Stimulated activated naive CD8-positive, alpha-beta T cell treated with anti-CD3 and anti-CD28 coated beads, Interleukin-15, Interleukin-2, amounts not matched to agents 100 ng/mL and 50 ng/mL, for 24 hours (primary cell): ENCODE data around the gene TIMMDC1.
"Not testable (repeated sequence)": the region's sequence is repeated elsewhere in the genome, so short reads cannot be mapped to it uniquely, and the experiment has no call there.

Experiments
- H3K27ac Mint-ChIP-seq: one replicate; pipeline ENCODE4 v1.8.0; 2021; ENCODE audit warnings: mild to moderate bottlenecking, mixed read lengths
- H3K27me3 Mint-ChIP-seq: one replicate; pipeline ENCODE4 v1.8.0; 2021; ENCODE audit warnings: mixed read lengths
- H3K36me3 Mint-ChIP-seq: one replicate; pipeline ENCODE4 v1.8.0; 2021; ENCODE audit warnings: low read depth, mixed read lengths
- H3K4me1 Mint-ChIP-seq: one replicate; pipeline ENCODE4 v1.8.0; 2021; ENCODE audit warnings: low read depth, mixed read lengths
- H3K4me3 Mint-ChIP-seq: one replicate; pipeline ENCODE4 v1.8.0; 2021; ENCODE audit warnings: mild to moderate bottlenecking, mixed read lengths
- H3K9me3 Mint-ChIP-seq: one replicate; pipeline ENCODE4 v1.8.0; 2021; ENCODE audit warnings: mixed read lengths

Gene TIMMDC1

DNA sequence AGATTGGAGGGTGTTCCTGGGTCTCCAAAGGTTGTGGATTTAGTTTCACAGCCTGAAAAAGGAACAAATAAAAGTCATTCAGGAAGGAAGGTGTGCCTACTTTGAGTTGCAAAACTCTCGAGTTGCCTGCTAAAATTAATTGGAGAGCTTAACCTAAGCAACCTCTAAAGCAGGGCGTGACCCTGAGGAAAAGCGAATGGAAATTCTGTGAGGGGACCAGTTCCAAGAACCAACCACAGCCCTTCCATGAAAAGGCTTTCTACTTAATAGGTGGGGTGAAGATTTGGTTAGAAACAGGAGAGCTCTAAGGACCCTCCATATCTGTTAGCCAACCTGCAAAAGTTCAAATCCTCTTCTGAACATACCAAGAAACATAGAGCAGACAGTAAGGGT, 59.5 kb downstream of the TIMMDC1 start:
- H3K4me1 Mint-ChIP-seq, result peaks cover 59% of the 10 kb centered on the region
- peaks cover 3% of the 10 kb centered on the region for H3K27me3 Mint-ChIP-seq
- H3K4me3 Mint-ChIP-seq, result peak overlapping the region; percentile 58
- peaks cover 8% of the 10 kb centered on the region for H3K36me3 Mint-ChIP-seq
- no peaks in the 10 kb centered on the region for H3K9me3 Mint-ChIP-seq
- peak overlapping the region; percentile 67 for H3K27ac Mint-ChIP-seq

DNA sequence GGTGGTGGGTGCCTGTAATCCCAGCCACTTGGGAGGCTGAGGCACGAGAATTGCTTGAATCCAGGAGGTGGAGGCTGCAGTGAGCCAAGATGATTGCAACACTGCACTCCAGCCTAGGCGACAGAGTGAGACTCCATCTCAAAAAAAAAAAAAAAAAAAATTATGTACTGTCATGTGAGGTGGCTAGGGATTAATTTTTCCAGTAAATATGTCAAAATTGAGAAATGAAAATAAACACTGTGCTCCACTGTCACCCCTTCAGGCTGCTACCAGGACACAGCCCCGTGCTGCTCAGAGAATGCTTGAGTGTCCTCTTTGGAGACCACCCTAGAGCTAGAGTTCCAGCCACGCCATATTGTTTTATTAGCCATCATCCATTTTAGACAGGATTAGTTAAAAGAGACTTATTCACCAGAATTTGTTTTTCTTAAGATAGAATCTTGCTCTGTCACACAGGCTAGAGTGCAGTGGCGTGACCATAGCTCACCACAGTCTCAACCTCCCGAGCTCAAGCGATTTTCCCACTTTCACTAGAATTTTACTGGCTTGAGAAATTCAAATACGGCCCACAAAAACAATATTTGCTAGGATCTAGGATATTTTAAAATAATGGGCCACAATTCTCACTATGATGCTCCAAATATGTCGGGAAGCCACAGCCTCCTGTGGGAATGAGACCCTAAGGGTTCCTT, 60.4 kb downstream of the TIMMDC1 start:
- peaks cover 62% of the 10 kb centered on the region for H3K4me1 Mint-ChIP-seq
- peak overlapping the region; percentile 58 for H3K4me3 Mint-ChIP-seq
- H3K27me3 Mint-ChIP-seq, result peaks cover 3% of the 10 kb centered on the region
- no peaks in the 10 kb centered on the region for H3K9me3 Mint-ChIP-seq
- H3K36me3 Mint-ChIP-seq, result peaks cover 8% of the 10 kb centered on the region
- peak overlapping the region; percentile 67 for H3K27ac Mint-ChIP-seq

DNA sequence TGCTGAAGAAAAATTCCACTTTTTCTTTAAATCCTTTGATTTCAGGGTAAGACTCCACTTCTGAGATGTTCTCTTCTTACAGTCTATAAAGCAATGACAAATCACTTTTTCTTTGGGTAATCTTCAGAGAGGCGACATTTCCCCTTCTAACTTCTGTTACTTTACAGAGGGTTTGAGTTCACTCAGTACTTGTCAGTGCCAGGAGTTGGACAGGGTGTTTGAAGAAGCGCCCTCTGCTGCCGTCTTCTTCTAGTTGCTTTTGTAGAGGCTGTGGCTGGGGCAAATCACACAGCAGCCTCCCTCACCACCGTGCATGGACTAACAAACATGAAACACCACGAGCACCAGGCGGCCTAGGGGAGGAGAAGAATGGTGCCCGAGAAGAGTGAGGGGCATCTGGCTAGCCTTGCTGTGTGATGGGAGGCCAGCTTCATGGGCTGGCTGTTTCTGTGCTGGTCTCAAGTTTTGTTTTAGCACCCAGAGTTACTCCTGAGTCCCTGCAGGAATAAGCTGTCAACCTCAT, 61.2 kb downstream of the TIMMDC1 start, which contains the start of gene CD80:
TSS of gene CD80 (minus strand) at position 174 of the 523 bp plus-strand sequence. CDS start 1,886 bp downstream, outside the sequence.
- Mint-ChIP-seq H3K36me3 (peaks cover 8% of the 10 kb centered on the region), H3K9me3 (no peaks in the 10 kb centered on the region), H3K4me1 (peaks cover 64% of the 10 kb centered on the region), H3K27ac (peak within 1 kb of the TSS; percentile 67), H3K27me3 (peaks cover 3% of the 10 kb centered on the region), H3K4me3 (peak within 1 kb of the TSS; percentile 58)

DNA sequence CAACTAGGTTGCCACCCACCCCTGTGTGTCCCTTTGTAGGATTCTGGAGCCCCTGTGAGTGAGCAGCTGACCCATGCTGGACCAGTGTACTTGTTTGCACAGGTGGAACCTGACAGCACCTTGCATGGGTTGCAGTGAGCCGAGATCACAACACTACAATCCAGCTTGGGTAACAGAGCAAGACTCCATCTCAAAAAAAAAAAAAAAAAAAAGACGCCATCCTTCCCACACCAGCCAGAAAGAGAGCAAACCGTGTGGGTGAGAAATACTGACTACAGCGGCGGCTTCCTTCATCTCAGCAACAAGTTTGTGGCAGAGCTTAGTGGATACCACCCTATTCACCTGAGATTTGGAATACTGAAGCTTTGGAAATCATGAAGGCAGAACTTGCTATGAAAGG, 61.8 kb downstream of the TIMMDC1 start:
- peaks cover 64% of the 10 kb centered on the region for H3K4me1 Mint-ChIP-seq
- no peak overlapping the region for H3K27ac Mint-ChIP-seq
- peak overlapping the region; percentile 58 for H3K4me3 Mint-ChIP-seq
- H3K27me3 Mint-ChIP-seq, result peaks cover 3% of the 10 kb centered on the region
- no peaks in the 10 kb centered on the region for H3K9me3 Mint-ChIP-seq
- peaks cover 8% of the 10 kb centered on the region for H3K36me3 Mint-ChIP-seq

DNA sequence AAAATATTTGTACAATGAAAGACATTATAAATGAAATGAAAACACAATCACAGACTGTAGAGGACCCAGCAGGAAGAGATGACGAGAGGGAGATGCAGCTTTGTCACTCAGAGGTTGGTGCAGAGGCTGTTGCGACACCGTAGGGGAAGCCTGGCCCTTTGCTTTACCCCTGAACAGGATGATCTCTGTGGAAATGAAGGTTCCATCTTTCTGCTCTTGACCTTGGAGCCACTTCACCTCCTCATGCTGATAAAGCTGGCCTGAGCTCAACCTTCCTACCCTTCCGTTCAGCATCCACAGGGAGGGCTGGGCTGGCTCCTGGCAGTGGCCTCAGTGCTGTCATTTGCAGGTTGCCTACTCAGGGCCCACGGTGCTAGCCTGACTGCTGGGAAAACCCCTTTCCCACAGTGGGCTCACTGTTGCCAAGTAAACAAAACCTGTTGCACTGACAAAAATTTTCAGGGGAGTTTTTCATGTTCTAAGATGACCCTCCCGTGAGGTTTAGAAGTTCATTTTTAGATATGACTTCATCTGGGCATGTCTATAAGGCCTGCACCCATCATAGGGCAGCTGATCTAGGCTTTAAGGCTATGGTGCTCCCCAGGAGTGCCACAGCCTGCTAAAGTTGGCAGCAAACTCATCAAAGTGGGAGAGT, 64.1 kb downstream of the TIMMDC1 start:
- H3K27ac Mint-ChIP-seq, result peak overlapping the region; percentile 88
- peaks cover 45% of the 10 kb centered on the region for H3K4me1 Mint-ChIP-seq
- peak overlapping the region; percentile 72 for H3K4me3 Mint-ChIP-seq
- no peaks in the 10 kb centered on the region for H3K9me3 Mint-ChIP-seq
- H3K36me3 Mint-ChIP-seq, result no peaks in the 10 kb centered on the region
- H3K27me3 Mint-ChIP-seq, result no peaks in the 10 kb centered on the region

- H3K27me3 Mint-ChIP-seq, H3K4me3 Mint-ChIP-seq, H3K36me3 Mint-ChIP-seq, H3K27ac Mint-ChIP-seq, H3K9me3 Mint-ChIP-seq: not testable (repeated sequence)
- H3K4me1 Mint-ChIP-seq, result peaks cover 36% of the 10 kb centered on the region
These were observed 65.0 kb downstream of the TIMMDC1 start for GRCh38 chr3:119563334-119563733.

DNA sequence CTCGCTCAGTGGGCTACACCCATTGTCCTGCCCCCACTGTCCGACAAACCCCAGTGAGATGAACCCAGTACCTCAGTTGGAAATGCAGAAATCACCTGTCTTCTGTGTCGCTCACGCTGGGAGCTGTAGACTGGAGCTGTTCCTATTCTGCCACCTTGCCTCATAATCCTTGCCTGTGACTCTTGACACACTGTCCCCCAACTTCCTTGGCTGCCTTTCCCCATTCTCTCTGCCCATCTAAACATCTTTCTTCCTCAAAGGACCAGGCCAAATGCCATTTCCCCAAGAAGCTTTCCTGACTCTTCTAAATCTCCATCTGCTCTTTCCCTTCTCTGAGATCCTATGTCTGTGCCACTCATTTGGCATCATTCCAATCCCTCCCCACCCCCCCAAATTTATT, 70.8 kb downstream of the TIMMDC1 start:
- Mint-ChIP-seq H3K4me1 (no peaks in the 10 kb centered on the region), H3K4me3 (no peak overlapping the region), H3K27me3 (peaks cover 18% of the 10 kb centered on the region), H3K27ac (no peak overlapping the region), H3K9me3 (peaks cover 4% of the 10 kb centered on the region), H3K36me3 (no peaks in the 10 kb centered on the region)

DNA sequence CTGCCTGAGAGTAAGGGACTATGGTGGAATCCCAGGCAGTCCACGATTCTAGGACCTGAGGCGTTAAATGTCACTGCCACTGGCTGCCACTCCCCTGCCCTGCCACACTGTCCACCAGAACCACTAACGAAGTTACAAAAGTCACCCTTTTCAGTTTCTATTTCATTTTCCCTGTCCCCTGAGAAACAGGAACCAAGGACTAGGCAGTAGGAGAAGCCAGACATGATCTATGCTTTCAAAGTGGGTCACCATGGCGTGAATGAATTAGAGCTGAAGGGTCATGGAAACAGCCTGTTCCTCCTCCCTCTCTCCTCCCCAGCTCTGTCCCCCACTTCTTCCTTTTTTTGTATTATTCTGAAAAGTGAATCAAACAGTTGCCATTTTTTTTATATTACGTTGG, 71.9 kb downstream of the TIMMDC1 start:
- H3K4me3 Mint-ChIP-seq, result no peak overlapping the region
- H3K27ac Mint-ChIP-seq, result no peak overlapping the region
- peaks cover 4% of the 10 kb centered on the region for H3K9me3 Mint-ChIP-seq
- no peaks in the 10 kb centered on the region for H3K36me3 Mint-ChIP-seq
- peaks cover 18% of the 10 kb centered on the region for H3K27me3 Mint-ChIP-seq
- no peaks in the 10 kb centered on the region for H3K4me1 Mint-ChIP-seq

DNA sequence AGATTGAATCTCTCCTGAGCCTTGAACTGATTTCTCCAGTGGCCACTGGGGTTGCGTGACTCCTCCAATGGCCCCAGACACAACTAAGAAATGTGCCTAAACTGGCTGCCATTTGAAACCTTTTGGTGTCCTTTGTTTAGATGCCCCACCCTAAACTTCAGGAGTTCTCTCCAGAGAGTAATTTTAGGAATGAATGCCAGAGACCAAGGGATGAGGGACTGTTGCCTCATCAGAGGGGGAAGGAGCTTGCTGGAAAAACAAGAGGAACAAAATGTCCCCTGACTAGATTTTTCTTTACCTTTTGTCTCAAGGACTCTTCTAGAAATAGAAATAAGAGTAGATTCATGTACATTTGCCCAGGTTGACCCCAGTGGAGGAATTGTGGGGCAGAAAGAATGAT, 72.9 kb downstream of the TIMMDC1 start:
- Mint-ChIP-seq H3K4me1 (no peaks in the 10 kb centered on the region), H3K27ac (no peak overlapping the region), H3K4me3 (no peak overlapping the region), H3K27me3 (peaks cover 18% of the 10 kb centered on the region), H3K9me3 (peaks cover 4% of the 10 kb centered on the region), H3K36me3 (no peaks in the 10 kb centered on the region)

- H3K27me3 Mint-ChIP-seq, result peaks cover 18% of the 10 kb centered on the region
- no peak overlapping the region for H3K4me3 Mint-ChIP-seq
- H3K36me3 Mint-ChIP-seq, result no peaks in the 10 kb centered on the region
- no peaks in the 10 kb centered on the region for H3K4me1 Mint-ChIP-seq
- H3K27ac Mint-ChIP-seq, result no peak overlapping the region
- peaks cover 4% of the 10 kb centered on the region for H3K9me3 Mint-ChIP-seq
These were observed 73.3 kb downstream of the TIMMDC1 start for GRCh38 chr3:119571688-119572087.
